Endothelial cell of umbilical vein (primary cell): ENCODE measurements around the gene AKAP6.

ENCODE experiments used
- CTCF ChIP-seq, 2 donors: IDR thresholded peaks; 1 replicate in 1 of 2; 2 replicates in 1 of 2; pipeline ENCODE4 v1.5.1; 2011; ENCODE audit warnings: low read length in 2 of 2, mild to moderate bottlenecking in 2 of 2, moderate library complexity in 2 of 2, control low read depth in 1 of 2, inconsistent platforms in 1 of 2, low read depth in 1 of 2; ENCODE audit not compliant: insufficient read depth in 1 of 2; ENCODE audit errors: extremely low read depth in 1 of 2
- MAX ChIP-seq: IDR thresholded peaks from 2 replicates; pipeline ENCODE4 v1.6.1; 2011; ENCODE audit not compliant: insufficient read depth, insufficient read length
- POLR2A ChIP-seq: IDR thresholded peaks from 2 replicates; pipeline ENCODE4 v1.6.1; 2012; ENCODE audit warnings: low read depth, mild to moderate bottlenecking, control low read depth, low read length

GRCh38 chr14:32552766-32553165 is 223.7 kb downstream of the AKAP6 start:
- TF ChIP-seq POLR2A (no peak), CTCF (IDR thresholded peaks at IDR 0.05; ENCODE audit: extremely low read depth in 1 of 2, insufficient read depth in 1 of 2, low read depth in 1 of 2, low read length in 2 of 2) (no peak), MAX (no peak)
